Neutrophil (primary cell): ENCODE measurements around the gene GPBP1.
"Not testable (repeated sequence)": the region's sequence is repeated elsewhere in the genome, so short reads cannot be mapped to it uniquely, and the experiment has no call there.

Experiments
- H3K27ac ChIP-seq: fragments of 200-600 bp; sonication (generic); 2 replicates; pipeline ENCODE4 v1.5.1; 2016; ENCODE audit warnings: mild to moderate bottlenecking, moderate library complexity
- H3K27me3 ChIP-seq: fragments of 200-600 bp; sonication (generic); 2 replicates; pipeline ENCODE4 v1.6.0; 2016; ENCODE audit warnings: mild to moderate bottlenecking
- H3K36me3 ChIP-seq: fragments of 200-600 bp; sonication (generic); 2 replicates; pipeline ENCODE4 v1.5.1; 2017
- H3K4me1 ChIP-seq, 2 experiments: fragments of 200-600 bp in 1 of 2; sonication (generic) in 1 of 2; 1 replicate in 1 of 2; 2 replicates in 1 of 2; pipeline versions ENCODE4 v1.5.1 to v1.6.1; 2013 to 2016; ENCODE audit warnings: low read depth in 1 of 2, low read length in 1 of 2, mild to moderate bottlenecking in 1 of 2, moderate library complexity in 1 of 2; ENCODE audit not compliant: control insufficient read depth in 1 of 2, insufficient read depth in 1 of 2
- H3K4me3 ChIP-seq, 2 experiments: fragments of 200-600 bp in 1 of 2; sonication (generic) in 1 of 2; 1 replicate in 1 of 2; 2 replicates in 1 of 2; pipeline ENCODE4 v1.5.1; 2013 to 2016; ENCODE audit warnings: low read depth in 1 of 2, low read length in 1 of 2, mild to moderate bottlenecking in 1 of 2, moderate library complexity in 1 of 2
- H3K9me3 ChIP-seq: fragments of 200-600 bp; sonication (generic); 2 replicates; pipeline ENCODE4 v1.5.1; 2016
- TF ChIP-seq, protein P1 (sequence below): fragments of 200-600 bp; sonication (generic); IDR thresholded peaks from 2 replicates; pipeline ENCODE4 v1.5.1; 2016; ENCODE audit warnings: antibody characterized with exemption

Gene GPBP1

GRCh38 chr5:57302643-57303042 is 128.8 kb downstream of the GPBP1 start:
- Histone ChIP-seq H3K4me1 (peaks cover 12 to 14% of the 10 kb centered on the region in 2 experiments), H3K27me3 (peaks cover 4% of the 10 kb centered on the region), H3K27ac (no peak overlapping the region), H3K36me3 (no peaks in the 10 kb centered on the region), H3K9me3 (no peaks in the 10 kb centered on the region), H3K4me3 (no peak overlapping the region)
- TF ChIP-seq, protein P1, sequence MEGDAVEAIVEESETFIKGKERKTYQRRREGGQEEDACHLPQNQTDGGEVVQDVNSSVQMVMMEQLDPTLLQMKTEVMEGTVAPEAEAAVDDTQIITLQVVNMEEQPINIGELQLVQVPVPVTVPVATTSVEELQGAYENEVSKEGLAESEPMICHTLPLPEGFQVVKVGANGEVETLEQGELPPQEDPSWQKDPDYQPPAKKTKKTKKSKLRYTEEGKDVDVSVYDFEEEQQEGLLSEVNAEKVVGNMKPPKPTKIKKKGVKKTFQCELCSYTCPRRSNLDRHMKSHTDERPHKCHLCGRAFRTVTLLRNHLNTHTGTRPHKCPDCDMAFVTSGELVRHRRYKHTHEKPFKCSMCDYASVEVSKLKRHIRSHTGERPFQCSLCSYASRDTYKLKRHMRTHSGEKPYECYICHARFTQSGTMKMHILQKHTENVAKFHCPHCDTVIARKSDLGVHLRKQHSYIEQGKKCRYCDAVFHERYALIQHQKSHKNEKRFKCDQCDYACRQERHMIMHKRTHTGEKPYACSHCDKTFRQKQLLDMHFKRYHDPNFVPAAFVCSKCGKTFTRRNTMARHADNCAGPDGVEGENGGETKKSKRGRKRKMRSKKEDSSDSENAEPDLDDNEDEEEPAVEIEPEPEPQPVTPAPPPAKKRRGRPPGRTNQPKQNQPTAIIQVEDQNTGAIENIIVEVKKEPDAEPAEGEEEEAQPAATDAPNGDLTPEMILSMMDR, result no peak

DNA sequence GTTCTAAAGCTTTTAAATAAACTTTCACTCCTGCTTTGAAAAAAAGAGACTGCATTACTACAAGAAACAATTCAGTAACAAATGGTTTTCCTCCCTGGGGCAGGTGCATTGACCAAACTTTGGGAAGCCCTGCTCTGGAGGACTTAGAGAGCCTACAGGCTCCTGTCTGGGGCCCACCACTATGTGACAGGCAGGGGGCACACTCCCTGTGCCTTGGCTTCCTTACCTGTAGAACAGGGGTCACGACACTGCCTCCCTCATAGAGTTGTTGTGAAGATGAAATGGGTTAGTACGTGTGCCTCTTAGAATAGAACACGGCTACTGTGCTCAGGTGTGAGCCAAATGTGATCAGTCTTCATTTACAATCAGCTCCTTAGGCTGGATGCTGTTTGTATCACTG is 130.1 kb downstream of the GPBP1 start:
- Histone ChIP-seq H3K36me3 (no peaks in the 10 kb centered on the region), H3K27me3 (peaks cover 4% of the 10 kb centered on the region), H3K9me3 (no peaks in the 10 kb centered on the region), H3K4me3 (no peak overlapping the region), H3K27ac (no peak overlapping the region), H3K4me1 (peaks cover 3 to 4% of the 10 kb centered on the region in 2 experiments)
- TF ChIP-seq, protein P1, result no peak

- Histone ChIP-seq H3K27ac (no peak overlapping the region), H3K4me3 (no peak overlapping the region), H3K27me3 (peaks cover 4% of the 10 kb centered on the region), H3K36me3 (no peaks in the 10 kb centered on the region), H3K9me3 (no peaks in the 10 kb centered on the region), H3K4me1 (no peaks in the 10 kb centered on the region)
- TF ChIP-seq, protein P1, result no peak
Measured at GRCh38 chr5:57304931-57305330, 131.1 kb downstream of the GPBP1 start.

GRCh38 chr5:57306359-57306758 is 132.5 kb downstream of the GPBP1 start:
- H3K9me3 ChIP-seq, result no peaks in the 10 kb centered on the region
- H3K4me1 ChIP-seq, result no peaks in the 10 kb centered on the region
- H3K27me3 ChIP-seq, result peaks cover 4% of the 10 kb centered on the region
- TF ChIP-seq, protein P1, result no peak
- H3K27ac ChIP-seq, result no peak overlapping the region
- no peaks in the 10 kb centered on the region for H3K36me3 ChIP-seq
- no peak overlapping the region for H3K4me3 ChIP-seq

DNA sequence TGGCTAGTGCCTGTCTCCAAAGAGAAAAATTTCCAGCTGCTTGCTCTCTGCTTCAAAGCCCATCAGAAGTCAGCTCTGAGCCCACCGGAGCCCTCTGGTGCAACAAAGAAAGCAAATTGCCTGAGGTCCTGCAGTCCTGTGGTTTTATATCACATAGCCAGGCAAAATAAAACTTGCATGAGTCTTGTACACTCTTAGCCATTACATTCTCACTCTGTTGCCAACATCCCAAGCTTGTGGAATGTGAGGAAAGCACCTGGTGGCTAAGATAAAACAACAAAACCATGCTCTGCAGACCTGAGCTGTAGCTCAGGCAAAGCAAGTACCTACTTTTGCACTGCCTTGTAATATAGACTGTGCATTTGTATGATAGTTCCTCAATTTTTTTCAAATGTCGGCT is 133.7 kb downstream of the GPBP1 start:
- H3K27me3 ChIP-seq, result no peaks in the 10 kb centered on the region
- TF ChIP-seq, protein P1, result no peak
- H3K36me3 ChIP-seq, result no peaks in the 10 kb centered on the region
- H3K4me1 ChIP-seq, result no peaks in the 10 kb centered on the region
- no peak overlapping the region for H3K27ac ChIP-seq
- H3K9me3 ChIP-seq, result no peaks in the 10 kb centered on the region
- H3K4me3 ChIP-seq, result no peak overlapping the region

DNA sequence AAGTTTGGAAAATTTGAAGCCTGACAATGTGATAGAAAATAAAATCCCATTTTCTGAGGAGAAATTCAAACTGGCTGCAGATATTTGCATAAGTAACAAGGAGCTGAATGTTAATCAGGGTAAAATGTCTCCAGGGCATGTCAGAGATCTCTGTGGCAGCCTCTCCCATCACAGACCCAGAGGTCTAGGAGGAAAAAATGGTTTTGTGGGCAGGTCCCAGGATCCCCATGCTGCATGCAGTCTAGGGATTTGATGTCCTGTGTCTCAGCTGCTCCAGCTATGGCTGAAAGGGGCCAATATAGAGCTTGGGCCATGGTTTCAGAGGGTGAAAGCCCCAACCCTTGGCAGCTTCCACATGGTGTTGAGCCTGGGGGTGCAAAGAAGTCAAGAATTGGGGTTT is 135.2 kb downstream of the GPBP1 start:
- H3K27ac ChIP-seq, result not testable (repeated sequence)

More for the DNA sequence above, 135.2 kb downstream of the GPBP1 start:
- H3K4me3 ChIP-seq, H3K4me1 ChIP-seq, H3K36me3 ChIP-seq, H3K9me3 ChIP-seq, H3K27me3 ChIP-seq: not testable (repeated sequence)
